ENCODE measurements around the gene DIS3L2. TPM values are rescaled to one million over a fixed set of nuclear protein-coding genes. Genes with fewer than 3 reads are reported as not detected.
"Not testable (repeated sequence)": the region's sequence is repeated elsewhere in the genome, so short reads cannot be mapped to it uniquely, and the experiment has no call there.

Gene DIS3L2
- total RNA-seq, 1 experiment from 2014 or later, result 28.5 TPM

DNA sequence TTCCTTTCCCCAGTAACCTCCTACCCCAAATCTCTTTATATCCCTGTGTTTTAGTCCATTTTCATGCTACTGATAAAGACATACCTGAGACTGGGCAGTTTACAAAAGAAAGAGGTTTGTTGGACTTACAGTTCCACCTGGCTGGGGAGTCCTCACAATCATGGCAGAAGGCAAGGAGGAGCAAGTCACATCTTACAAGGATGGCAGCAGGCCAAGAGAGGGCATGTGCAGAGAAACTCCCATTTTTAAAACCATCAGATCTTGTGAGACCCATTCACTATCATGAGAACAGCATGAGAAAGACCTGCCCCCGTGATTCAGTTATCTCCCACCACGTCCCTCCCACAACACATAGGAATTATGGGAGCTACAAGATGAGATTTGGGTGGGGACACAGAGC lies 352.1 kb downstream of the DIS3L2 start:
- H3K27me3 Mint-ChIP-seq (ENCODE audit: low read depth), result not testable (repeated sequence)
- CTCF ChIA-PET, result interaction anchor here (1.2 kb wide), 1 partner anchor 14 kb away, joined by 3 read pairs; no protein-coding TSS in a partner anchor

DNA sequence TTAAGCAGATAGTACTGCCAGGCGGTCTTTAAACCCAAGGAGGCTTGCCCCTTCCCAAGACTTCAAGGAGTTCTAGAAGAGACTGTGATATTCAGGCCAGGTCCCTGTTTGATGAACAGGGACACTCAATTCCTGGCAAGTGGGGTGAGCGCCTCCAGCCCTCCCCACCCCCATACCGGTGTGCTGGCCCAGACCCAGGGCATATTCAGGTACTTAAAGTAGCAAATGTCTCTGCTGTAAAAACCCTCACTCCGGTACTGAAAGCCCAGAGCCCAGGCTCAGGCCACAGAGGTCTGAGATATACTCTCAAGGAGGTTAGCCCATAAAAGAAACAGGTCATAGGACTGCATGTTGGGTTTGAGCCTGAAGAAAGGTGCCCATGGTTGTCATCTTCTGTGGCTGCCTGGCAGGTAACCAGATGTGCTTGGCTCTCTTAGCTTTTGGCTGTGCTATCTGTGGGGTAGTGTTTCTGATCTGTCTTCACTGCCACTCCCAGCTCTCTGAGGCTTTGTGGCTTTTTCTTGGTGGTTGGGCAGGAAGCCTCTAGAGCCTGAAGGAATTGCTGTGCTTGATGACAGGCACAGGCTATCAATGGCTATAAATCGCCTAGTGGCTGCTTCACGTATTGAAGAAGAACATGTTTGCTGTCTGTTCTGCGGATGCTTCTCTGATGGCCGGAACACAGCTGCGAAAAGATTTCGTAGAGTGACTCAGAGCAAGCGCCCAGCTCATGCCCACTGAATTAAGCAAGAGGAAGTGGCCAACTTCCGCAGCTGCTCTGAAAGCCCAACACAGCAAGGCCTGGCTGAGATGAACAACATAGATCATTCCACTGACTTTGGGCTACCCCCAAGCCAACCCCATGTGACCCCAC lies 353.8 kb downstream of the DIS3L2 start:
- no peak for DNase-seq (ENCODE audit: low spot score)
- peak; percentile 16; the same call in 1 of the 2 replicates for ATAC-seq
- Mint-ChIP-seq H3K9me3 (peaks cover 33% of the 10 kb centered on the region), H3K27me3 (ENCODE audit: low read depth) (no peaks in the 10 kb centered on the region), H3K36me3 (peaks cover 24% of the 10 kb centered on the region), H3K4me1 (no peaks in the 10 kb centered on the region), H3K4me3 (no peak overlapping the region), H3K27ac (no peak overlapping the region)
- POLR2A ChIA-PET, result no interaction called here
- CTCF ChIA-PET, result interaction anchor here (0.6 to 2.7 kb wide), 5 partner anchors 10 to 390 kb away, joined by 3 to 12 read pairs (median 3); no protein-coding TSS in a partner anchor
- TF ChIP-seq E2F5 (CRISPR knock-in tag; IDR thresholded peaks at IDR 0.05) (no peak), IRF2 (CRISPR knock-in tag; IDR thresholded peaks at IDR 0.05; ENCODE audit: borderline replicate concordance, low read depth) (no peak), AR (CRISPR knock-in tag; IDR thresholded peaks at IDR 0.05) (no peak), AFF4 (CRISPR knock-in tag; IDR thresholded peaks at IDR 0.05; ENCODE audit: borderline replicate concordance) (no peak), MXD4 (CRISPR knock-in tag; IDR thresholded peaks at IDR 0.05; ENCODE audit: borderline replicate concordance) (no peak), ERG (CRISPR knock-in tag; IDR thresholded peaks at IDR 0.05) (no peak), ZNF121 (CRISPR knock-in tag; IDR thresholded peaks at IDR 0.05) (no peak), ATF1 (CRISPR knock-in tag; IDR thresholded peaks at IDR 0.05) (no peak), ZNF425 (CRISPR knock-in tag; conservative IDR thresholded peaks at IDR 0.05) (no peak), ZBTB21 (CRISPR knock-in tag; IDR thresholded peaks at IDR 0.05; ENCODE audit: borderline replicate concordance) (no peak), ZNF281 (CRISPR knock-in tag; IDR thresholded peaks at IDR 0.05) (no peak)

More for the DNA sequence above, 352.1 kb downstream of the DIS3L2 start:
- POLR2A ChIA-PET; ATAC-seq; H3K4me1 Mint-ChIP-seq; H3K27ac Mint-ChIP-seq; DNase-seq (ENCODE audit: low spot score); H3K4me3 Mint-ChIP-seq: not testable (repeated sequence)
- H3K9me3 Mint-ChIP-seq, result peaks cover 33% of the 10 kb centered on the region
- H3K36me3 Mint-ChIP-seq, result peaks cover 24% of the 10 kb centered on the region

Measured in WTC11 (cell line).